ENCODE measurements around the gene SEMG1. TPM values are rescaled to one million over a fixed set of nuclear protein-coding genes. Genes with fewer than 3 reads are reported as not detected.

SEMG1 gene
- total RNA-seq, 4 donors from 2014 or later = not detected

DNA sequence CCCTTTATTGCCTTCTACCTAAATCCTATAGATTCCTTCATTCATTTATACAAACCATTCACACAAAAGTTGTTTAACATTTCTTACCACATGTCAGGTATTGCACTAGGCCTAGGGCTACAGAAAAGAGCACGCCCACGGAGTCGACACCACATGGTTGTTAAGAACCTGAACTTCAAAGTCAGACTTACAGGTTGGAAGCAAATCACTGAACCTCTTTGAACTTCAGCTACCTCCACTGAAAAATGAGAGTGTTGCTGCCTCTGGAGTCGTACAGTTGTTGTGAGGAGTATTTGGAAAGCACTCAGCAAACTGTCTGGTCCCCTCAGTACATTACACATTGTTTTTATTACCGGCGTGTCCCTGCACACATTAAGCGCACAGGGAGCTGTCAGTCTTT is 50.9 kb downstream of the SEMG1 start:
- TF ChIP-seq, protein P1, sequence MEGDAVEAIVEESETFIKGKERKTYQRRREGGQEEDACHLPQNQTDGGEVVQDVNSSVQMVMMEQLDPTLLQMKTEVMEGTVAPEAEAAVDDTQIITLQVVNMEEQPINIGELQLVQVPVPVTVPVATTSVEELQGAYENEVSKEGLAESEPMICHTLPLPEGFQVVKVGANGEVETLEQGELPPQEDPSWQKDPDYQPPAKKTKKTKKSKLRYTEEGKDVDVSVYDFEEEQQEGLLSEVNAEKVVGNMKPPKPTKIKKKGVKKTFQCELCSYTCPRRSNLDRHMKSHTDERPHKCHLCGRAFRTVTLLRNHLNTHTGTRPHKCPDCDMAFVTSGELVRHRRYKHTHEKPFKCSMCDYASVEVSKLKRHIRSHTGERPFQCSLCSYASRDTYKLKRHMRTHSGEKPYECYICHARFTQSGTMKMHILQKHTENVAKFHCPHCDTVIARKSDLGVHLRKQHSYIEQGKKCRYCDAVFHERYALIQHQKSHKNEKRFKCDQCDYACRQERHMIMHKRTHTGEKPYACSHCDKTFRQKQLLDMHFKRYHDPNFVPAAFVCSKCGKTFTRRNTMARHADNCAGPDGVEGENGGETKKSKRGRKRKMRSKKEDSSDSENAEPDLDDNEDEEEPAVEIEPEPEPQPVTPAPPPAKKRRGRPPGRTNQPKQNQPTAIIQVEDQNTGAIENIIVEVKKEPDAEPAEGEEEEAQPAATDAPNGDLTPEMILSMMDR (IDR thresholded peaks at IDR 0.05; ENCODE audit: low read depth) = no peak

DNA sequence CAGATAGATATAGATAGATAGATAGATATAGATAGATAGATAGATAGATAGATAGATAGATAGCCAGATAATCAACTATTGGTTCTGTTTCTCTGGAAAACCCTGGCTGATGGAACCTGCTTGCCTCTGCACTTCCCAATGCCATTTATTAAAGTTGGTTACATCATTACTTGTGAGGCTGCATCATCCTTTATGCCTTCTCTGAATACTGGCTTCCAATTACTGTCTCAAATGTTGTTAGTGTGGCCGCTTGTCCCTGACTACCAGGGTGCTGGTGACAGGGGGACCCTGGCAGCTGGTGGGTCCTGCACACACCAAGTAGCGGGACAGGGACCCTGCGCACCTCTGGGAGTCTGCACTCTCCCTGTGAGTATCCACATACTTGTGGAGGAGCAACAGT is 51.4 kb downstream of the SEMG1 start:
- TF ChIP-seq, protein P1 (IDR thresholded peaks at IDR 0.05; ENCODE audit: low read depth) = no peak

DNA sequence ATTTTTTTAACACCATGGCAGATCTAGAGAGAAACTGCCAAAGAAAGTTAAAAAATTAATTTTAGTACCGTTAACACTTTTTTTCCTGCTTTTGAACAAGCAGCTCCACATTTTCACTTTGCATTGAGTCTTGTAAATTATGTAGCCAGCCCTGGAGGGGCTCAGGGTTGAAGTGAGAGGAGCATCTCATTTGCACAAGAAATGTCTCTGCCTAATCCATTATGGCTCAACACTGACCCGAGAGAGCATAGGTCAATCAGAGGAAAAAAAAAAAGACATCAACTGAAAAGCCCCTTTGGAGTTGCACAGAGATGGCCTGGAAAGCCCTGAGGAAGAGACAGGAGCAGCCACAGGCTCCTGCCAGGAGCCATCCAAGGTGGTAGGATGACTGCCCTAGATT is 51.8 kb downstream of the SEMG1 start:
- TF ChIP-seq, protein P1 (IDR thresholded peaks at IDR 0.05; ENCODE audit: low read depth) = no peak

Other genes with a start within 250 kb of the SEMG1 start
- 10 to 100 TPM in 1 of 4 donors, 1 to 10 TPM in 3; 7.1 to 10.6 (median 8.3) TPM for gene TOMM34, start 246.6 kb upstream of the SEMG1 start, total RNA-seq
- 10 to 100 TPM; 25.2 to 71.4 (median 40.1) TPM for gene STK4, start 240.5 kb upstream of the SEMG1 start, total RNA-seq
- gene KCNS1, start 105.9 kb upstream of the SEMG1 start, total RNA-seq = not detected
- gene WFDC5, start 91.9 kb upstream of the SEMG1 start, total RNA-seq = not detected
- gene WFDC12, start 82.6 kb upstream of the SEMG1 start, total RNA-seq = not detected
- not detected for gene PI3, start 32.1 kb upstream of the SEMG1 start, total RNA-seq
- not detected for gene SEMG2, start 14.3 kb downstream of the SEMG1 start, total RNA-seq
- 10 to 100 TPM in 3 of 4 donors, 1 to 10 TPM in 1; 7.0 to 52.3 (median 22.9) TPM for gene SLPI, start 47.5 kb downstream of the SEMG1 start, total RNA-seq
- gene RBPJL, start 99.8 kb downstream of the SEMG1 start, total RNA-seq = not detected
- gene MATN4, start 101.3 kb downstream of the SEMG1 start, total RNA-seq = under 1 TPM in 2 of 4 donors, not detected in 2; 0.34 to 0.44 TPM
- gene SDC4, start 141.4 kb downstream of the SEMG1 start, total RNA-seq = 10 to 100 TPM; 37.4 to 65.4 (median 40.9) TPM
- 10 to 100 TPM; 24.3 to 34.8 (median 31.4) TPM for gene SYS1, start 156.1 kb downstream of the SEMG1 start, total RNA-seq
- under 1 TPM in 1 of 4 donors, not detected in 3; 0.57 TPM for gene TP53TG5, start 171.3 kb downstream of the SEMG1 start, total RNA-seq
- gene DBNDD2, start 201.3 kb downstream of the SEMG1 start, total RNA-seq = 10 to 100 TPM; 20.5 to 42.3 (median 24.3) TPM
- 10 to 100 TPM; 49.5 to 94.0 (median 79.9) TPM for gene PIGT, start 209.1 kb downstream of the SEMG1 start, total RNA-seq